Gastroesophageal sphincter (tissue), 2 donors: ENCODE measurements around the gene MAPK1.

ENCODE experiments used
- POLR2A ChIP-seq, 2 donors: fragments of 450-650 bp; IDR thresholded peaks; one replicate each; pipeline ENCODE4 v1.6.1; 2017; ENCODE audit warnings: antibody characterized with exemption in 2 of 2, mild to moderate bottlenecking in 2 of 2, moderate library complexity in 1 of 2
- POLR2AphosphoS5 ChIP-seq: sonication (generic); formaldehyde crosslinking; IDR thresholded peaks from one replicate; pipeline ENCODE4 v1.6.1; 2017; ENCODE audit warnings: antibody characterized with exemption

GRCh38 chr22:21790359-21790758 is 77.1 kb downstream of the MAPK1 start:
- TF ChIP-seq POLR2A (IDR thresholded peaks at IDR 0.05) (no peak), POLR2AphosphoS5 (no peak)
